HEK293 (cell line): ENCODE data around the gene TOMM5.

Experiments
- CTCF ChIA-PET: fragments of 350-600 bp; formaldehyde crosslinking; extraction: SDS; loops from one replicate; lab custom pipeline; 2021; ENCODE audit warnings: antibody characterized with exemption; lab: Yijun Ruan, JAX
- POLR2A ChIA-PET: fragments of 300-600 bp; formaldehyde crosslinking; extraction: SDS; loops from one replicate; lab custom pipeline; 2020; ENCODE audit warnings: antibody characterized with exemption, inconsistent platforms; lab: Yijun Ruan, JAX
- H3K27ac ChIP-seq: fragments of 200-500 bp; sonication (Bioruptor generic); 2 replicates; pipeline ENCODE4 v1.5.1; 2014; ENCODE audit warnings: low read depth, low read length, control low read depth, inconsistent platforms; ENCODE audit errors: extremely low read depth
- H3K36me3 ChIP-seq, 2 experiments: fragments of 200-500 bp in 1 of 2; sonication (Bioruptor generic) in 1 of 2; 1 replicate in 1 of 2; 2 replicates in 1 of 2; pipeline ENCODE4 v1.5.1; 2014 to 2017; ENCODE audit warnings: inconsistent platforms in 2 of 2, low read length in 2 of 2; ENCODE audit not compliant: control insufficient read depth in 2 of 2, insufficient read depth in 1 of 2
- H3K4me1 ChIP-seq: fragments of 200-500 bp; sonication (Bioruptor generic); 2 replicates; pipeline ENCODE4 v1.5.1; 2014; ENCODE audit warnings: mild to moderate bottlenecking, low read length, inconsistent platforms; ENCODE audit not compliant: control insufficient read depth, insufficient read depth
- H3K4me3 ChIP-seq: 2 replicates; pipeline ENCODE4 v1.5.1; 2011; ENCODE audit warnings: low read depth, mild to moderate bottlenecking, control low read depth, low read length, moderate library complexity
- H3K9me3 ChIP-seq: fragments of 200-500 bp; sonication (Bioruptor generic); 2 replicates; pipeline ENCODE4 v1.5.1; 2014; ENCODE audit warnings: low read depth, low read length, inconsistent platforms; ENCODE audit not compliant: control insufficient read depth, insufficient read depth
- KLF8 ChIP-seq: fragments of 450-650 bp; formaldehyde crosslinking; IDR thresholded peaks from 2 replicates; pipeline ENCODE4 v1.5.1; 2016; ENCODE audit warnings: missing biosample characterization, missing genetic modification characterization
- PBX3 ChIP-seq: sonication (generic); formaldehyde crosslinking; IDR thresholded peaks from 2 replicates; pipeline ENCODE4 v1.8.1; 2022; ENCODE audit warnings: mild to moderate bottlenecking, moderate library complexity, missing genetic modification reagents
- SCRT2 ChIP-seq: fragments of 450-650 bp; formaldehyde crosslinking; IDR thresholded peaks from 2 replicates; pipeline ENCODE4 v1.5.1; 2016; ENCODE audit warnings: missing biosample characterization, missing genetic modification characterization
- SETDB1 ChIP-seq: IDR thresholded peaks from one replicate; pipeline ENCODE4 v1.6.1; 2017; ENCODE audit warnings: mild to moderate bottlenecking, low read length, moderate library complexity, mixed read lengths; ENCODE audit not compliant: insufficient read length
- YY2 ChIP-seq: fragments of 450-650 bp; formaldehyde crosslinking; IDR thresholded peaks from 2 replicates; pipeline ENCODE4 v1.5.1; 2016; ENCODE audit warnings: missing biosample characterization, missing genetic modification characterization
- ZNF132 ChIP-seq: fragments of 450-650 bp; formaldehyde crosslinking; IDR thresholded peaks from 2 replicates; pipeline ENCODE4 v1.5.1; 2017; ENCODE audit warnings: missing biosample characterization, missing genetic modification characterization, borderline replicate concordance
- ZNF148 ChIP-seq: fragments of 450-650 bp; formaldehyde crosslinking; IDR thresholded peaks from 2 replicates; pipeline ENCODE4 v1.5.0; 2017; ENCODE audit warnings: missing biosample characterization, missing genetic modification characterization, borderline replicate concordance
- ZNF175 ChIP-seq: fragments of 450-650 bp; formaldehyde crosslinking; IDR thresholded peaks from 2 replicates; pipeline ENCODE4 v1.5.1; 2016; ENCODE audit warnings: missing biosample characterization, missing genetic modification characterization
- ZNF202 ChIP-seq: fragments of 450-650 bp; formaldehyde crosslinking; IDR thresholded peaks from 2 replicates; pipeline ENCODE4 v1.5.1; 2016; ENCODE audit warnings: missing biosample characterization, missing genetic modification characterization, borderline replicate concordance
- ZNF239 ChIP-seq: fragments of 450-650 bp; formaldehyde crosslinking; IDR thresholded peaks from 2 replicates; pipeline ENCODE4 v1.5.1; 2016; ENCODE audit warnings: missing biosample characterization, missing genetic modification characterization
- ZNF311 ChIP-seq: fragments of 450-650 bp; formaldehyde crosslinking; IDR thresholded peaks from 2 replicates; pipeline ENCODE4 v1.5.1; 2017; ENCODE audit warnings: missing biosample characterization, missing genetic modification characterization, borderline replicate concordance
- ZNF473 ChIP-seq: fragments of 450-650 bp; formaldehyde crosslinking; IDR thresholded peaks from 2 replicates; pipeline ENCODE4 v1.5.1; 2017; ENCODE audit warnings: missing biosample characterization, missing genetic modification characterization
- ZNF529 ChIP-seq: fragments of 450-650 bp; formaldehyde crosslinking; IDR thresholded peaks from 2 replicates; pipeline ENCODE4 v1.5.1; 2017; ENCODE audit warnings: missing genetic modification characterization, missing biosample characterization; ENCODE audit not compliant: insufficient replicate concordance
- ZNF560 ChIP-seq: fragments of 450-650 bp; formaldehyde crosslinking; IDR thresholded peaks from 2 replicates; pipeline ENCODE4 v1.5.1; 2017; ENCODE audit warnings: missing biosample characterization, missing genetic modification characterization, borderline replicate concordance
- ZNF585B ChIP-seq: fragments of 450-650 bp; formaldehyde crosslinking; IDR thresholded peaks from 2 replicates; pipeline ENCODE4 v1.5.1; 2016; ENCODE audit warnings: missing biosample characterization, missing genetic modification characterization
- ZNF626 ChIP-seq: fragments of 450-650 bp; sonication (Bioruptor Pico); formaldehyde crosslinking; IDR thresholded peaks from 2 replicates; pipeline ENCODE4 v1.5.1; 2018; ENCODE audit warnings: missing biosample characterization, missing genetic modification characterization, inconsistent platforms
- ZNF701 ChIP-seq: fragments of 450-650 bp; formaldehyde crosslinking; IDR thresholded peaks from 2 replicates; pipeline ENCODE4 v1.5.1; 2016; ENCODE audit warnings: missing biosample characterization, missing genetic modification characterization
- ZNF830 ChIP-seq: fragments of 450-650 bp; IDR thresholded peaks from 2 replicates; pipeline ENCODE4 v1.5.0; 2018; ENCODE audit warnings: missing biosample characterization, missing genetic modification characterization, low read depth, mild to moderate bottlenecking, moderate library complexity
- TF ChIP-seq, protein P1 (sequence below): fragments of 450-650 bp; formaldehyde crosslinking; IDR thresholded peaks from 2 replicates; pipeline ENCODE4 v1.5.1; 2016; ENCODE audit warnings: missing biosample characterization, missing genetic modification characterization
- TF ChIP-seq, protein P2 (sequence below): fragments of 450-650 bp; formaldehyde crosslinking; IDR thresholded peaks from 2 replicates; pipeline ENCODE4 v1.5.1; 2016; ENCODE audit warnings: missing biosample characterization, missing genetic modification characterization

The TOMM5 gene

GRCh38 chr9:37564916-37565315 is 27.5 kb downstream of the TOMM5 start (continued):
- TF ChIP-seq ZNF239 (tag by site-specific recombination) (no peak), ZNF560 (no peak), PBX3 (no peak)

GRCh38 chr9:37563806-37564513 is 28.4 kb downstream of the TOMM5 start:
- ChIA-PET POLR2A (no interaction called here), CTCF (no interaction called here)
- no peak overlapping the region for H3K27ac ChIP-seq
- H3K4me3 ChIP-seq: no peak overlapping the region
- H3K36me3 ChIP-seq: peaks cover 0 to 17% of the 10 kb centered on the region in 2 experiments; a peak in 1 of 3 replicates
- no peaks in the 10 kb centered on the region for H3K4me1 ChIP-seq
- TF ChIP-seq SETDB1 (peak; percentile 81), ZNF585B (tag by site-specific recombination) (peak; percentile 85), ZNF626 (tag by site-specific recombination) (0 out of 2 replicates have a peak, but pooled peaks have one; percentile 34), ZNF202 (tag by site-specific recombination) (no peak)
- no peaks in the 10 kb centered on the region for H3K9me3 ChIP-seq

DNA sequence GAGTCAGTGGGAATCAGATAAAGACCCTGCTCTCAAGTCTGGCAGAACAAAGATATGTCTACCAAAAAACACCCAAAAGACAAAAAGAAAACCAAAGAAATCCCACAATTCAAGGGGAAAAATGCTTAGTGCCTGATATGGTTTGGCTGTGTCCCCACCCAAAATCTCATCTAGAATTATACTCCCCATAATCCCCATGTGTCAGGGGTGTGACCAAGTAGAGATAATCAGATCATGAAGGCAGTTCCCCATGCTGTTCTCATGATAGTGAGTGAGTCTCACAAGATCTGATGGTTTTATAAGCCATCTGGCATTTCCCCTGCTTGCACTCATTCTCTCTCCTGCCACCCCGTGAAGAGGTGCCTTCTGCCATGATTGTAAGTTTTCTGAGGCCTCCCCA is 29.6 kb downstream of the TOMM5 start:
- Histone ChIP-seq H3K4me3 (no peak overlapping the region), H3K27ac (no peak overlapping the region), H3K36me3 (peaks cover 0 to 11% of the 10 kb centered on the region in 2 experiments; a peak in 1 of 3 replicates), H3K4me1 (no peaks in the 10 kb centered on the region)
- CTCF ChIA-PET: interaction anchor here (0.7 kb wide), 1 partner anchor 77 kb away, joined by 3 read pairs; the partner anchor contains the start of gene POLR1E
- TF ChIP-seq ZNF830 (tag by site-specific recombination): no peak
- no peak for TF ChIP-seq ZNF701 (tag by site-specific recombination)
- TF ChIP-seq ZNF148 (tag by site-specific recombination): no peak
- no peak for TF ChIP-seq SCRT2
- TF ChIP-seq ZNF311 (tag by site-specific recombination): no peak
- TF ChIP-seq ZNF175 (tag by site-specific recombination): no peak
- TF ChIP-seq, protein P1, sequence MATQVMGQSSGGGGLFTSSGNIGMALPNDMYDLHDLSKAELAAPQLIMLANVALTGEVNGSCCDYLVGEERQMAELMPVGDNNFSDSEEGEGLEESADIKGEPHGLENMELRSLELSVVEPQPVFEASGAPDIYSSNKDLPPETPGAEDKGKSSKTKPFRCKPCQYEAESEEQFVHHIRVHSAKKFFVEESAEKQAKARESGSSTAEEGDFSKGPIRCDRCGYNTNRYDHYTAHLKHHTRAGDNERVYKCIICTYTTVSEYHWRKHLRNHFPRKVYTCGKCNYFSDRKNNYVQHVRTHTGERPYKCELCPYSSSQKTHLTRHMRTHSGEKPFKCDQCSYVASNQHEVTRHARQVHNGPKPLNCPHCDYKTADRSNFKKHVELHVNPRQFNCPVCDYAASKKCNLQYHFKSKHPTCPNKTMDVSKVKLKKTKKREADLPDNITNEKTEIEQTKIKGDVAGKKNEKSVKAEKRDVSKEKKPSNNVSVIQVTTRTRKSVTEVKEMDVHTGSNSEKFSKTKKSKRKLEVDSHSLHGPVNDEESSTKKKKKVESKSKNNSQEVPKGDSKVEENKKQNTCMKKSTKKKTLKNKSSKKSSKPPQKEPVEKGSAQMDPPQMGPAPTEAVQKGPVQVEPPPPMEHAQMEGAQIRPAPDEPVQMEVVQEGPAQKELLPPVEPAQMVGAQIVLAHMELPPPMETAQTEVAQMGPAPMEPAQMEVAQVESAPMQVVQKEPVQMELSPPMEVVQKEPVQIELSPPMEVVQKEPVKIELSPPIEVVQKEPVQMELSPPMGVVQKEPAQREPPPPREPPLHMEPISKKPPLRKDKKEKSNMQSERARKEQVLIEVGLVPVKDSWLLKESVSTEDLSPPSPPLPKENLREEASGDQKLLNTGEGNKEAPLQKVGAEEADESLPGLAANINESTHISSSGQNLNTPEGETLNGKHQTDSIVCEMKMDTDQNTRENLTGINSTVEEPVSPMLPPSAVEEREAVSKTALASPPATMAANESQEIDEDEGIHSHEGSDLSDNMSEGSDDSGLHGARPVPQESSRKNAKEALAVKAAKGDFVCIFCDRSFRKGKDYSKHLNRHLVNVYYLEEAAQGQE: no peak
- no peak for TF ChIP-seq ZNF132 (tag by site-specific recombination)
- TF ChIP-seq YY2: no peak
- no peak for TF ChIP-seq ZNF473 (tag by site-specific recombination)
- no peak for TF ChIP-seq ZNF529
- TF ChIP-seq KLF8 (tag by site-specific recombination): no peak
- TF ChIP-seq, protein P2, sequence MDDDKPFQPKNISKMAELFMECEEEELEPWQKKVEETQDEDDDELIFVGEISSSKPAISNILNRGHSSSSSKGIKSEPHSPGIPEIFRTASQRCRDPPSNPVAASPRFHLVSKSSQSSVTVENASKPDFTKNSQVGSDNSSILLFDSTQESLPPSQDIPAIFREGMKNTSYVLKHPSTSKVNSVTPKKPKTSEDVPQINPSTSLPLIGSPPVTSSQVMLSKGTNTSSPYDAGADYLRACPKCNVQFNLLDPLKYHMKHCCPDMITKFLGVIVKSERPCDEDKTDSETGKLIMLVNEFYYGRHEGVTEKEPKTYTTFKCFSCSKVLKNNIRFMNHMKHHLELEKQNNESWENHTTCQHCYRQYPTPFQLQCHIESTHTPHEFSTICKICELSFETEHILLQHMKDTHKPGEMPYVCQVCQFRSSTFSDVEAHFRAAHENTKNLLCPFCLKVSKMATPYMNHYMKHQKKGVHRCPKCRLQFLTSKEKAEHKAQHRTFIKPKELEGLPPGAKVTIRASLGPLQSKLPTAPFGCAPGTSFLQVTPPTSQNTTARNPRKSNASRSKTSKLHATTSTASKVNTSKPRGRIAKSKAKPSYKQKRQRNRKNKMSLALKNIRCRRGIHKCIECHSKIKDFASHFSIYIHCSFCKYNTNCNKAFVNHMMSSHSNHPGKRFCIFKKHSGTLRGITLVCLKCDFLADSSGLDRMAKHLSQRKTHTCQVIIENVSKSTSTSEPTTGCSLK (tag by site-specific recombination): no peak
- TF ChIP-seq, all 188 proteins: peak for 0
- POLR2A ChIA-PET: no interaction called here
- H3K9me3 ChIP-seq: no peaks in the 10 kb centered on the region
